ENCODE data around the gene UACA.

UACA gene

DNA sequence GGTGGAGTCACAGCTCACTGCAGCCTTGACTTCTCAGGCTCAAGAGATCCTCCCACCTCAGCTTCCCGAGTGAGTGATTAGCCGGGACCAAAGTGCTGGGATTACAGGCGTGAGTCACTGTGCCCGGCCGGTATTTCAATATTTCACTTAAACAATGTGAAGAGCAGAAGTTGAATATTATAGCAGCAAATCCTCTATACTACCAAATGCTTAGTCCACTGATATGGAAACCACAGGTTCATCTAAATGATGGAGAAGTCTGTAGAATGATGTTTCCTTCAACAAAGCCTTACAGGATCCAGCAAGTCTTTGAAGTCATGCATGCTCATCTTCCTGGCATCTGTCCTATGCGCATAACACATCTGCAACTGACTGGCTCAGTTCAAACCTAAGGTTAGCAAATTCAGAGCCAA lies 20.3 kb upstream of the UACA start:
- Histone ChIP-seq H3K36me3 (ENCODE audit: control insufficient read depth in 4 of 4, insufficient read depth in 4 of 4, low read length in 3 of 4) (no peaks in the 10 kb centered on the region), H3K27ac (ENCODE audit: insufficient read depth in 1 of 2, low read depth in 1 of 2, low read length in 2 of 2, poor library complexity in 1 of 2, severe bottlenecking in 2 of 2) (no peak overlapping the region), H3K9me3 (ENCODE audit: control extremely low read depth in 1 of 5, control insufficient read depth in 4 of 5, insufficient read depth in 2 of 5, low read depth in 1 of 5, low read length in 4 of 5) (no peaks in the 10 kb centered on the region), H3K27me3 (replicated peaks in 2 of 5; ENCODE audit: control insufficient read depth in 4 of 5, insufficient read depth in 5 of 5, low read length in 4 of 5) (peaks cover 0 to 9% (median 2%) of the 10 kb centered on the region in 5 experiments), H3K4me1 (ENCODE audit: control extremely low read depth in 1 of 4, control insufficient read depth in 4 of 4, insufficient read depth in 4 of 4, low read length in 3 of 4) (no peaks in the 10 kb centered on the region), H3K4me3 (ENCODE audit: control insufficient read depth in 1 of 7, extremely low read depth in 1 of 7, insufficient read depth in 4 of 7, low read depth in 2 of 7, low read length in 6 of 7) (no peak overlapping the region)
- ChIA-PET CTCF (no interaction called here), POLR2A (no interaction called here)
- 100% methylated on average over 2 of the region's 6 CpGs for WGBS (ENCODE audit: insufficient coverage)
- DNase-seq, result no peak

DNA sequence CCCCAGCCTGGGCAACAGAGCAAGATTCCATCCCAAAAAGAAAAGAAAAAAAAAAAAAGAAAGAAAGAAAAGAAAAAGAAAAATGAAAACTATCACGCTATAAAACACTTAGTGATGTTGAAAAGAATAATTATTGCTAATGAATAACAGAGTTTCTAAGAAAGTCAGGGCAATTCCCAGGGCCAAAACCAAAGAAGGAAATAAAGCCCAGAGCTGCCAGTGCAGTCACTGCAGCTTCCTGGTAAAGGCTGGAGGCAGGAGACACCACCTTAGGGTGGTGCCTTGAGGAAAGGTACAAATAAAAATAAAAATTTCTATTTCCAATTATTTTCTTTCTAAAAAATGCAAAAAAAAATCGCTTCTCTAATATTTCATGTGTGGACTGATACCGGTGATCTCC lies 19.7 kb upstream of the UACA start:
- CTCF ChIA-PET, result no interaction called here
- Histone ChIP-seq H3K36me3 (ENCODE audit: control insufficient read depth in 4 of 4, insufficient read depth in 4 of 4, low read length in 3 of 4) (no peaks in the 10 kb centered on the region), H3K4me1 (ENCODE audit: control extremely low read depth in 1 of 4, control insufficient read depth in 4 of 4, insufficient read depth in 4 of 4, low read length in 3 of 4) (no peaks in the 10 kb centered on the region), H3K9me3 (ENCODE audit: control extremely low read depth in 1 of 5, control insufficient read depth in 4 of 5, insufficient read depth in 2 of 5, low read depth in 1 of 5, low read length in 4 of 5) (no peaks in the 10 kb centered on the region), H3K27ac (ENCODE audit: insufficient read depth in 1 of 2, low read depth in 1 of 2, low read length in 2 of 2, poor library complexity in 1 of 2, severe bottlenecking in 2 of 2) (no peak overlapping the region), H3K4me3 (ENCODE audit: control insufficient read depth in 1 of 7, extremely low read depth in 1 of 7, insufficient read depth in 4 of 7, low read depth in 2 of 7, low read length in 6 of 7) (no peak overlapping the region), H3K27me3 (replicated peaks in 2 of 5; ENCODE audit: control insufficient read depth in 4 of 5, insufficient read depth in 5 of 5, low read length in 4 of 5) (peaks cover 0 to 9% (median 2%) of the 10 kb centered on the region in 5 experiments)
- POLR2A ChIA-PET, result no interaction called here
- WGBS (ENCODE audit: insufficient coverage), result 100% methylated on average over 1 of the region's 3 CpGs
- no peak for DNase-seq

GRCh38 chr15:70781236-70781635 lies 17.9 kb upstream of the UACA start:
- ChIA-PET POLR2A (no interaction called here), CTCF (no interaction called here)
- Histone ChIP-seq H3K36me3 (ENCODE audit: control insufficient read depth in 4 of 4, insufficient read depth in 4 of 4, low read length in 3 of 4) (no peaks in the 10 kb centered on the region), H3K4me1 (ENCODE audit: control extremely low read depth in 1 of 4, control insufficient read depth in 4 of 4, insufficient read depth in 4 of 4, low read length in 3 of 4) (no peaks in the 10 kb centered on the region), H3K27me3 (replicated peaks in 2 of 5; ENCODE audit: control insufficient read depth in 4 of 5, insufficient read depth in 5 of 5, low read length in 4 of 5) (peaks cover 0 to 8% (median 2%) of the 10 kb centered on the region in 5 experiments), H3K9me3 (ENCODE audit: control extremely low read depth in 1 of 5, control insufficient read depth in 4 of 5, insufficient read depth in 2 of 5, low read depth in 1 of 5, low read length in 4 of 5) (no peaks in the 10 kb centered on the region), H3K27ac (ENCODE audit: insufficient read depth in 1 of 2, low read depth in 1 of 2, low read length in 2 of 2, poor library complexity in 1 of 2, severe bottlenecking in 2 of 2) (no peak overlapping the region), H3K4me3 (ENCODE audit: control insufficient read depth in 1 of 7, extremely low read depth in 1 of 7, insufficient read depth in 4 of 7, low read depth in 2 of 7, low read length in 6 of 7) (no peak overlapping the region)
- WGBS (ENCODE audit: insufficient coverage), result 100% methylated on average over 5 of the region's 5 CpGs
- DNase-seq, result no peak

DNA sequence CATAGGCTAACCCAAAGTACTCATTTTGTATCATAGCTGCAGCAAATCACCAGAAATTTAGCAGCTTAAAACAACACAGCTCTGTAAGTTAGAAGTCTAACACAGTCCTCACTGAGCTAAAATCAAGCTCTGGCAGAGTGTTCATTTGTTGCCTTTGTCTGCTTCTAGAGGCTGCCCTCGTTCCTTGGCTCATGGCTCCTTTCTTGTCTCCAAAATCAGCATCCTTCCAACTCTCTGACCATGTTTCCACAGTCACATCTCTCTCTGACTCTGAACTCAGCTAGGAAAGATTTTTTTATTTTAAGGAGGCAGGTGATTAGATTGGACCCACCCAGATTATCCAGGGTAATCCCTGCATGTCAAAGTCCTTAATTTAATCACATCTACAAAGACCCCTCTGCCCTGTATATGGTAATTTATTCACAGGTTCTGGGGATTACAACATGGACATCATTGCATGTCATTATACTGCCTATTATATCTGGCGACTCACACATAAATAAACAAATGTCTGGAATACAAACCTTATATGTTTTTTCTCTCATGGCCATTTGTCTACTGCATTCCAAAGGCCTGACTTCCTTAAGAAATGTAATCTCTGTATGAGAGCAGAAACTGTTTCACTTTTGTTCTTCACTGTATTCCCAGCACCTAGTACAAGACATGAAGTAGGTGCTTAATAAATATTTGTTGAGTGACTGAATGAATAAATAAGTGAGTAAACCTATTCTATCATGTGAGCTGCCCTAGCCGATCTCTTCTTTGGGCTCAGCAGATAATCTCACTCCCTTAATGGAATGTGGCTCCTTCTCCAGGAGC lies 15.1 kb upstream of the UACA start:
- DNase-seq, result no peak
- no peaks in the 10 kb centered on the region for H3K4me1 ChIP-seq (ENCODE audit: control extremely low read depth in 1 of 4, control insufficient read depth in 4 of 4, insufficient read depth in 4 of 4, low read length in 3 of 4)
- 89% methylated on average over 2 of the region's 3 CpGs for WGBS (ENCODE audit: insufficient coverage)
- no peak overlapping the region for H3K4me3 ChIP-seq (ENCODE audit: control insufficient read depth in 1 of 7, extremely low read depth in 1 of 7, insufficient read depth in 4 of 7, low read depth in 2 of 7, low read length in 6 of 7)
- H3K27me3 ChIP-seq (replicated peaks in 2 of 5; ENCODE audit: control insufficient read depth in 4 of 5, insufficient read depth in 5 of 5, low read length in 4 of 5), result peaks cover 0 to 3% (median 0%) of the 10 kb centered on the region in 5 experiments
- no peak overlapping the region for H3K27ac ChIP-seq (ENCODE audit: insufficient read depth in 1 of 2, low read depth in 1 of 2, low read length in 2 of 2, poor library complexity in 1 of 2, severe bottlenecking in 2 of 2)
- POLR2A ChIA-PET, result interaction anchor here (0.6 kb wide), 1 partner anchor 58 kb away, joined by 3 read pairs; no protein-coding TSS in a partner anchor
- no peaks in the 10 kb centered on the region for H3K36me3 ChIP-seq (ENCODE audit: control insufficient read depth in 4 of 4, insufficient read depth in 4 of 4, low read length in 3 of 4)
- H3K9me3 ChIP-seq (ENCODE audit: control extremely low read depth in 1 of 5, control insufficient read depth in 4 of 5, insufficient read depth in 2 of 5, low read depth in 1 of 5, low read length in 4 of 5), result no peaks in the 10 kb centered on the region
- CTCF ChIA-PET, result interaction anchor here (0.7 kb wide), 1 partner anchor 107 kb away, joined by 5 read pairs; no protein-coding TSS in a partner anchor

DNA sequence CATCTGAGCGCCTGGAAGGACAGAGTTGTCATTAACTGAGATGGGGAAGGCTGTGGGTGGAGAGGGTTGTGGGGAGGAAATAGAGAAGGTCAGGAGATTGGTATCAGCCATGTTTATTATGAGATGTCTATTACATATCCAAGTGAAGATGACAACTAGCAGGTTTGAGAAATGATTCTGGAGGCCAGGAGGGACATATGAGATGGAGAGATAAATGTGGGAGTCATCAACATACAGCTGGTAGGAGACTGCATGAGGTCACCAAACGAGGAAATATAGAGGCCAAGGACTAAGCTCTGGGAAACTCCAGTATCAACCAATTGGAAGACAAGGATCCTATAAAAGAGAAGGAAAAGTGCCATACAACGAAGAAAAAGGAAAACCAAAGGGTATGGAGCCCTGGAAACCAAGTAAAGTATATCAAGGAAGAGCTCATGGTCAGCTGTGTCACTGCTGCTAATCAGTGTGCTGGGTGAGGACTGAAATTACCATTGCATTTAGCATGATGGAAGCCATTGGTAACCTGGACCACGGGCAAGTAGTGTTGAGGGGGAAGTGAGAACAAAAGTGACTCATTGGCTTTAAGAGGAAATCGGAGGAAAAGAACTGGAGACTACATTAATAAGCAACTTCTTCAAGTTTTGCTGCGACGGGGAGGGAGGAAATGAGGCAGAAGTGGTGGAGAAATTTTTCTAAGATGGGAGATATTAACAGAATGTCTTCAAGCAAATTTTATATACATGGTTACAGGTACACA lies 14.0 kb upstream of the UACA start:
- ChIA-PET POLR2A (no interaction called here), CTCF (no interaction called here)
- Histone ChIP-seq H3K4me1 (ENCODE audit: control extremely low read depth in 1 of 4, control insufficient read depth in 4 of 4, insufficient read depth in 4 of 4, low read length in 3 of 4) (no peaks in the 10 kb centered on the region), H3K4me3 (ENCODE audit: control insufficient read depth in 1 of 7, extremely low read depth in 1 of 7, insufficient read depth in 4 of 7, low read depth in 2 of 7, low read length in 6 of 7) (no peak overlapping the region), H3K27me3 (replicated peaks in 2 of 5; ENCODE audit: control insufficient read depth in 4 of 5, insufficient read depth in 5 of 5, low read length in 4 of 5) (peaks cover 0 to 2% (median 0%) of the 10 kb centered on the region in 5 experiments), H3K27ac (ENCODE audit: insufficient read depth in 1 of 2, low read depth in 1 of 2, low read length in 2 of 2, poor library complexity in 1 of 2, severe bottlenecking in 2 of 2) (no peak overlapping the region), H3K36me3 (ENCODE audit: control insufficient read depth in 4 of 4, insufficient read depth in 4 of 4, low read length in 3 of 4) (no peaks in the 10 kb centered on the region), H3K9me3 (ENCODE audit: control extremely low read depth in 1 of 5, control insufficient read depth in 4 of 5, insufficient read depth in 2 of 5, low read depth in 1 of 5, low read length in 4 of 5) (no peaks in the 10 kb centered on the region)
- 78% methylated on average over 5 of the region's 7 CpGs for WGBS (ENCODE audit: insufficient coverage)
- DNase-seq, result peak in 2 of 3 donors; percentile 27

GRCh38 chr15:70775160-70775559 lies 11.8 kb upstream of the UACA start:
- DNase-seq, result no peak
- WGBS (ENCODE audit: insufficient coverage), result no CpG with 5 or more reads among the region's 2 CpGs
- H3K4me3 ChIP-seq (ENCODE audit: control insufficient read depth in 1 of 7, extremely low read depth in 1 of 7, insufficient read depth in 4 of 7, low read depth in 2 of 7, low read length in 6 of 7), result no peak overlapping the region
- CTCF ChIA-PET, result no interaction called here
- no peak overlapping the region for H3K27ac ChIP-seq (ENCODE audit: insufficient read depth in 1 of 2, low read depth in 1 of 2, low read length in 2 of 2, poor library complexity in 1 of 2, severe bottlenecking in 2 of 2)
- no peaks in the 10 kb centered on the region for H3K4me1 ChIP-seq (ENCODE audit: control extremely low read depth in 1 of 4, control insufficient read depth in 4 of 4, insufficient read depth in 4 of 4, low read length in 3 of 4)
- H3K36me3 ChIP-seq (ENCODE audit: control insufficient read depth in 4 of 4, insufficient read depth in 4 of 4, low read length in 3 of 4), result no peaks in the 10 kb centered on the region
- POLR2A ChIA-PET, result no interaction called here
- peaks cover 0 to 5% (median 0%) of the 10 kb centered on the region in 5 experiments for H3K27me3 ChIP-seq (replicated peaks in 2 of 5; ENCODE audit: control insufficient read depth in 4 of 5, insufficient read depth in 5 of 5, low read length in 4 of 5)
- H3K9me3 ChIP-seq (ENCODE audit: control extremely low read depth in 1 of 5, control insufficient read depth in 4 of 5, insufficient read depth in 2 of 5, low read depth in 1 of 5, low read length in 4 of 5), result no peaks in the 10 kb centered on the region

DNA sequence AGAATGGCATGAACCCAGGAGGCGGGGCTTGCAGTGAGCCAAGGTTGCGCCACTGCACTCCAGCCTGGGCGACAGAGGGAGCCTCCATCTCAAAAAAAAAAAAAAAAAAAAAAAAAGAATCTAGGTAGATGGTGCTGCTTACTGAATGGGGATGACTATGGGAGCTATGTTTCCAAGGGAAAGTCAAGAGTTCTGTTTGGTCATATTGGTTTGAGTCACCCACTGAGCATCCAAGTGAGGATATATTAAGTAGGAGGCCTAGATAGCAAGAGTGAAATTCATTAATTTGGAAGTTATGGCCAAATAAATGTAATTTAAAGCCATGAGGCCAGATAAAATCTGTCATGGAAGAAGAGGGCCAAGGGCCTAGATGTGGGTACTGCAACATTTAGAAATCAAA lies 9.0 kb upstream of the UACA start:
- no peak for DNase-seq
- 100% methylated on average over 1 of the region's 3 CpGs for WGBS (ENCODE audit: insufficient coverage)
- CTCF ChIA-PET, result interaction anchor here (0.7 kb wide), 1 partner anchor 18 kb away, joined by 3 read pairs; no protein-coding TSS in a partner anchor

More for the DNA sequence above, 9.0 kb upstream of the UACA start:
- no peak overlapping the region for H3K4me3 ChIP-seq (ENCODE audit: control insufficient read depth in 1 of 7, extremely low read depth in 1 of 7, insufficient read depth in 4 of 7, low read depth in 2 of 7, low read length in 6 of 7)
- no peaks in the 10 kb centered on the region for H3K36me3 ChIP-seq (ENCODE audit: control insufficient read depth in 4 of 4, insufficient read depth in 4 of 4, low read length in 3 of 4)
- H3K27ac ChIP-seq (ENCODE audit: insufficient read depth in 1 of 2, low read depth in 1 of 2, low read length in 2 of 2, poor library complexity in 1 of 2, severe bottlenecking in 2 of 2), result no peak overlapping the region
- H3K9me3 ChIP-seq (ENCODE audit: control extremely low read depth in 1 of 5, control insufficient read depth in 4 of 5, insufficient read depth in 2 of 5, low read depth in 1 of 5, low read length in 4 of 5), result no peaks in the 10 kb centered on the region
- POLR2A ChIA-PET, result no interaction called here
- H3K4me1 ChIP-seq (ENCODE audit: control extremely low read depth in 1 of 4, control insufficient read depth in 4 of 4, insufficient read depth in 4 of 4, low read length in 3 of 4), result peaks cover 0 to 5% (median 3%) of the 10 kb centered on the region in 4 experiments
- peaks cover 0 to 4% (median 0%) of the 10 kb centered on the region in 5 experiments for H3K27me3 ChIP-seq (replicated peaks in 2 of 5; ENCODE audit: control insufficient read depth in 4 of 5, insufficient read depth in 5 of 5, low read length in 4 of 5)

All from common myeloid progenitor, CD34-positive (primary cell).